Fibroblast of lung (primary cell): Measurements from ENCODE around the gene EML4.

ENCODE experiments used
- CTCF ChIP-seq, 2 donors: IDR thresholded peaks in 1 of 2; conservative IDR thresholded peaks in 1 of 2; 1 replicate in 1 of 2; 2 replicates in 1 of 2; pipeline ENCODE4 v1.5.1; 2011 to 2012; ENCODE audit warnings: low read length in 2 of 2, control low read depth in 1 of 2, inconsistent platforms in 1 of 2, low read depth in 1 of 2, mild to moderate bottlenecking in 1 of 2
- EZH2 ChIP-seq: IDR thresholded peaks from 2 replicates; pipeline ENCODE4 v1.5.1; 2012; ENCODE audit warnings: low read length, control low read depth, mild to moderate bottlenecking; ENCODE audit errors: missing control alignments

- TF ChIP-seq CTCF (conservative IDR thresholded peaks at IDR 0.05 in 1 of 2, IDR thresholded peaks at IDR 0.05 in 1 of 2; ENCODE audit: low read depth in 1 of 2, low read length in 2 of 2) (no peak), EZH2 (no peak)
Observed at GRCh38 chr2:42252464-42252863, 83.3 kb downstream of the EML4 start.
